HG02884 (cell line): Measurements from ENCODE around the gene PFDN4.

Experiments
- ATAC-seq: cut with Tn5 transposase; IDR thresholded peaks from one replicate; pipeline ENCODE4 v1.9.1; 2021; ENCODE audit warnings: mild to moderate bottlenecking, moderate library complexity; ENCODE audit not compliant: unreplicated experiment

The PFDN4 gene

GRCh38 chr20:54173653-54174456, 34.0 kb upstream of the PFDN4 start, which contains the start of gene CYP24A1:
CYP24A1 (minus strand) TSS chr20:54173986; CDS start chr20:54173579, 407 bp downstream.
- no peak for ATAC-seq

GRCh38 chr20:54174457-54175175, 33.3 kb upstream of the PFDN4 start:
- ATAC-seq: no peak

DNA sequence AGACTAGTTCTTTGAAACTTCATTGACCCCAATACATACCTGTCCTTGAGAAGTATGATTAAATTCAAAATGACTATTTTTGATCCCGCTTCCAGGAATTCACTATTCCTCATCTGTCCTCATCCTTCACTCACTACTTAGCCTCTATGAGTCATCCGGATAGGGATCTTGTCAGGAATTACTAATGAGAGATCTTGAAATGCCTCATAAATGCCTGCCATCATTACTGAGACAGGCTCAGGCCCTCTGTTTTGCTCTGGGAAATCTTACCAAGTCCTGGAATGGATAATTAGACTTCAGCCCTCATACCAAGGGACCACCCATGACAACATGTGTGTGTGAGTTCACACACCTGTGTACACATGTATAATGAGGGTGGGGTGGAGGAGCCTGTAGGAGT, 31.3 kb upstream of the PFDN4 start:
- no peak for ATAC-seq

DNA sequence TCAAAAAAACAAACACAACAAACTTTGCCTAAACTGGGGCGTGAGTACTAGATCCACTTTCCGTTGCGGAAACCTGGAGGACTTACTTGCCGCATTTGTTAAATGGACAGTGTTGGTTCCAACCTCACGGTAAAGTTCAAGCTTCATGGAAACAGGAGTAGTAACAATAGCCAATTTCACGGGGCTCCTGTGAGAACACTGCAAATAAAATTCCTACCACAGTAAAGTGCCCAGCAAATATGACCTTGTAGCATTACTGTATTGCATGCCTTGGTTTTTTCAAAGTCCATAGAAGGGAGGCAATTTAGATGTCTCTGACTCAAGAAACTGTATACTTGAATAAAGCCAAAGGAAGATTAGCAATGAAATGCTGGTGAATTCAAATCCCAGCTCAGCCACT, 30.5 kb upstream of the PFDN4 start:
- ATAC-seq: no peak

DNA sequence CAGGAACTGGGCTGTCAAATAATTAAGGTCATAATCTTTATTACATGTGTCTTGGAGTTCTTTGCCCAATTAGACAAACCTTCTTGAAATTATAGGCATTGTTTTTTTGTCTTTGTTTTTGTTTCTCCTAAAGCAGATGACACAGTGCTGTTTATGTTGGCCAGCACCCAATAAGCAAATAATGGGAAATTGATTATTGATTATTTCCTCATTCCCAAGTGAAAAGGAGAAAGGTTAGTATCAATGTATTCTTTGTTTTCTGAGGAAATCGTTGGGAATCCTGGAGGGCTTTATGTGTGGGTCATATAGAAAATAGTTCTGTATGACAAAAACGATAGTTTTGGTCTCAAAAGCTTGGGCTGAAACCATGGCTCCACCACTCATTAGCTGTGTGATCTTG, 29.6 kb upstream of the PFDN4 start:
- ATAC-seq: no peak

- ATAC-seq: no peak
Observed at GRCh38 chr20:54179946-54180345, 27.9 kb upstream of the PFDN4 start.

- ATAC-seq: no peak
Observed at GRCh38 chr20:54180931-54181330, 27.0 kb upstream of the PFDN4 start.

DNA sequence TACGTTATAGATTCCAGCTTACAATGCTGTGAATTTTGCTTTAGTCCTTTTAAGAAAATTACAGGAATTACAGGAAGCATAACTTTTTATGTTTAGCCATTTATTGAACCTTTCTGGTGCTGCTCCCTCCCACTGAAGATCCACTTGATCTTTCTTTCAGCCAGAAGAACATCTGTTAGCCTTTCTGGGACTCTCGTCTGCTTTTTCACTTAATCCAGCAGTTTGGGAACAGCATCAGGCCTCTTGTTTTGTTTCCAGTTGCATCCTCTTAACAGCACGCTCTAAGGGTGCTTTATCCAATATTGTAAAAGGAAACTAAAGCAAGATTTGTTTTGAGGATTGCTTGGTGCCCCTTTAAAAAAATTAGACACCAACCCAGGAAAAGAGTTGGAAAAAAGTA, 23.8 kb upstream of the PFDN4 start:
- ATAC-seq: no peak

DNA sequence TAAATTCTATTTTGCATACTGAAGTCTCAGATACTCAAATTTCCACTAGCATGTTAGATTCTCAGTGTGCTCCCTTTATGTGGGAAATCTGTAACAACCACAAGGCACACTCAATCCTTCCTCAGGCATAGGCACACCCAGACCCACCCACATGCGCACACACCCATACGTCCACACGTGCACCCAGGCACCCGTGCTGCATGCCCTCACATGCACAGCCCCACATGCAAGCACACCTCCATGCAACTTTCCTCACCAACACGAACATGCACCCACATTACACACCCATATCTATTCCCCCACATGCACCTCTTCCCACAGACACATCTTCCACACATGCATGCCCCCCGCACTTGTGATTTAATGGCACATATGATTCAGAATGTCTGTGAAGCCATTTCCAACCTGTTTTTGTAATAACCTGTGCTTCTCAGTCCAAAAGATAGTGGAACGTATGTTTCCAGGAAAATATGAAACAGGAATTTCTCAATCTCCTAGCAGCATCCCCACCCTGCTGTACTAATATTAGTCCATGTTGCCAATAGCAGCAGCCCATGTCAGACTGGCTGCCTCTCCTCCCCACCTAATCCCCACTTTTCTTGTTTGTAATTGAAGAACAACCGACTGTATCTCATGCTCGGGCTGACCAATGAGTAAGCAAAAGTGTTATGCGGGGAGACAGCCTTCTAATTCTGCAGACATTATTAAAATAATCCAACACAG, 22.8 kb upstream of the PFDN4 start:
- ATAC-seq: no peak

DNA sequence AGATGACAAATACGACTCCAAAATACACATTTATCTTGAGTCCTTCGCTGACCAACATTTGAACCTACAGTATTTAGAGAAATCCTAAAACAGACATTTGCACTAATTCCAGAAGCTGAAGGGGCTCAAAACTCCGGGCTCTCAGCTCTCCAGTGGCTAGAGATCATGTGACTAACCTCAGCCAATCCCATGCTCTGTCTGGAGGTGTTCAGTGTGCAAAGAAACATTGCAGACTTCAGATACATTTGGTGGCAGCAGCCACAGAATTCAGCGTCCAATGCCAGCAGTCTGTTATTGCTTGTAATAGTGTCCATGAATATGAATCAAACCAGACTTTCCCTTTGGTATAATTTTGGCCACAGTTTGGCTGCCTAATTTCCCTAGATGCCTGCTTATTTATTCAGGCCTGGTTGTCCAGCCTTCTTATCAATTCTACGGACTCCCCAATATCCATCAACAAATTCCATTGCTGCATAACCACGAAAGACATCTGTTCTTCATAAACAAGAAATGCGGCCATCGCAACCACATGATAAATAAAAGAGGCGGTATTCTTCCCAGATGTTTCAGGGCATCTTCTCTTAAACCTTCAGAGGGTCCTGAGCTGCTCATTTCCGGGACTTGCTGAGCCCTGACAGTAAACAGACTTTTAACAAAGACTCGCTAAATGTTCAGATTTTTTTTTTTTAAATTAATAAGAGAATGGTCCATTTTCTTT, 19.6 kb upstream of the PFDN4 start:
- ATAC-seq: no peak

- no peak for ATAC-seq
Observed at GRCh38 chr20:54189630-54190029, 18.3 kb upstream of the PFDN4 start.

DNA sequence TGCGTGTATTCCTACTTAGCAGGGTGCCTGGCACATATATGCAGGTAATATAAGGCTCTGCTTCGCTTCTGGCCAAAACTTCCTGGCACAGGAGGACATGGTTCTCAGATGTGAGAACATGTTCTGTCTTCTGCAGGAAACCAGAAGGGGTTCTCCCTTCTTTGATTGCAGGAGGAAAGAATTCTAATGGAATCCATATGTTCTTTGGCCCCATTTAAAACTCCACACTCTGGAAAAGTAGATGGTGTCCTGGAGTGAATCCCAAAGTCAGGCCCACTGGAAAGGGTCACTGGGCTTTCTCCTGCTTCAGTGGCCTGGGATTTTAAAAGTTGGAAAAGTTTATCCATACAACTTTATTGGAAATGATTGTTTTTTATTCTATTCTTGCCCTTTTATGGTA, 17.7 kb upstream of the PFDN4 start:
- no peak for ATAC-seq

GRCh38 chr20:54193817-54194216, 14.1 kb upstream of the PFDN4 start:
- no peak for ATAC-seq

DNA sequence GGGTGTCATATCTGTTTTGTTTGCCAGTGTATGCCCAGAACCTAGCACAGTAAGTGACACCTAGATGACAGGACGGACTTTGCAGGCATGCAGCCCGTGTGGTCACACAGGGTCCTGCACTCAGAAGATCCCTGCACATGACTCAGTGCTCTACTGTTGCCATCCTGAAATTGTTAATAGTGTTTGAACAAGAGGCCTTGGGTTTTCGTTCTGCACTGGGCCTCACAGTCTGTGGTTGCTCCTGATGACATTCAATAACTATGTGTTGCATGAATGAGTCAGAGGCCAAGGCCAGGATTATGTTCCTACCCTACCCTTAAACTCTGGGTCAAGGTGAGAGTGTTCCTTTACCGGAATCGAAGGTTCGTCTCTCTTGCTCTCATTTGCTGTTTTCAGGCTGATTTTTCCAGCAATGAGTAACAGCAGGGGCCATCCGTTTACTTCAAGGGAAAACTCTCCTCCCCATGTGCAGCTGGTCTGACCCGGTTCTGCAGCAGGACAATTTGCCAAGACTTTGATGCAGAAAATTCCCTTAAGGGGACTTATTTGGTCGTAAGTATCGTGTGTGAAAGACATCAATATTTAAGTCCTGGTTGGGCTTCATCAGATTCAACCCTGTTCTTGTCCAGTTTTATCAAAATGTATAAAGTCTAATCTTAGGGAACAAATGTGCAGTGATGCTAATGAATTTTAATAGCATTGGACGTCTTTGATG, 13.0 kb upstream of the PFDN4 start:
- no peak for ATAC-seq

GRCh38 chr20:54195483-54196472, 12.1 kb upstream of the PFDN4 start:
- ATAC-seq: no peak

- no peak for ATAC-seq
Observed at GRCh38 chr20:54197621-54198604, 10.0 kb upstream of the PFDN4 start.

GRCh38 chr20:54199283-54199682, 8.6 kb upstream of the PFDN4 start:
- no peak for ATAC-seq

DNA sequence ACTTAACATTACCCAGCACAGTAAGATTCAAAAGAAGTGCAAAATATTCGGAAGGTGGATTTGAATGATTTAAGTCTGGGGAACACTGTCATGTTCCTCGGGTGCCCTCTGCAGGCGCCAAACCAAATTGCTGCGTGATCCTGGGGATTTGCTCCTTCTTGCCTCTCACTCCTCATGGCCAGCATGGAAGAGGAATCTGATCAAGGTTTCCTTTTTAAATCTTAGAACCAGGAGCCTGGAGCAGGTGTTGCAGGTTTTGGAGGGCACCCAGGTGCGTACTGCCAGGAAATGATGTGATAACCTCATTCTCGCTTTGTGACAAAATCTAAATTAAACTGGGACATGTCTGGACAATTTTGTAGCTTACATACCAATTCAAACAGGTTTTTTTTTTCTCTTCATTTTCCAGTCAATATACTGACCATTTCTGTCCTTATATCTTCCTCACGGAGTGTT, 8.1 kb upstream of the PFDN4 start:
- no peak for ATAC-seq
